ENCODE results near the gene FBXW9. TPM values are rescaled to one million over a fixed set of nuclear protein-coding genes. Genes with fewer than 3 reads are reported as not detected.
"Not testable (repeated sequence)": the region's sequence is repeated elsewhere in the genome, so short reads cannot be mapped to it uniquely, and the experiment has no call there.

The FBXW9 gene
- total and polyA plus RNA-seq, 12 donors = 1.2 to 4.6 (median 2.1) TPM

DNA sequence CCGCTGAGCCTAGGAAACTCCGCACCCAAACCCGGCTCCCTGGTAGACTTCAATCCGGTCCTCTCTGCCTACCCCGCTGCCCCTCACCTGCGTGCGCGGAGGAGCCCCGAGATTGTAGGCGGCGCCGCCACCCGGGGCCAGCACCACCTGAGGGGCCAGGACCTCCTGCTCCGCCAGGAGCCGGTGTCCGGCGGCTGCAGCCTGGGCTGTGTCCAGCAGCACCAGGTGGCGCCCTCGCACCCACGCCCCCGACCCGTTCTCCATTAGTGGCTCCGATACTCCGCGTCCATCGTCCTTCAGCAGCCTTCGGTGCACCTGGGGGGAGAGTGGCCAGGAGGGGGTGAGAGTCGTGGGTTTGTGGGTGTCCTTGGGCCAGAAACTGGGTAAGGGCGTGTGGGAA, 48.3 kb downstream of the FBXW9 start:
- TF ChIP-seq, protein P1, sequence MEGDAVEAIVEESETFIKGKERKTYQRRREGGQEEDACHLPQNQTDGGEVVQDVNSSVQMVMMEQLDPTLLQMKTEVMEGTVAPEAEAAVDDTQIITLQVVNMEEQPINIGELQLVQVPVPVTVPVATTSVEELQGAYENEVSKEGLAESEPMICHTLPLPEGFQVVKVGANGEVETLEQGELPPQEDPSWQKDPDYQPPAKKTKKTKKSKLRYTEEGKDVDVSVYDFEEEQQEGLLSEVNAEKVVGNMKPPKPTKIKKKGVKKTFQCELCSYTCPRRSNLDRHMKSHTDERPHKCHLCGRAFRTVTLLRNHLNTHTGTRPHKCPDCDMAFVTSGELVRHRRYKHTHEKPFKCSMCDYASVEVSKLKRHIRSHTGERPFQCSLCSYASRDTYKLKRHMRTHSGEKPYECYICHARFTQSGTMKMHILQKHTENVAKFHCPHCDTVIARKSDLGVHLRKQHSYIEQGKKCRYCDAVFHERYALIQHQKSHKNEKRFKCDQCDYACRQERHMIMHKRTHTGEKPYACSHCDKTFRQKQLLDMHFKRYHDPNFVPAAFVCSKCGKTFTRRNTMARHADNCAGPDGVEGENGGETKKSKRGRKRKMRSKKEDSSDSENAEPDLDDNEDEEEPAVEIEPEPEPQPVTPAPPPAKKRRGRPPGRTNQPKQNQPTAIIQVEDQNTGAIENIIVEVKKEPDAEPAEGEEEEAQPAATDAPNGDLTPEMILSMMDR (IDR thresholded peaks at IDR 0.05) = peak in 6 of 9 donors; percentile 21 to 44 (median 36)
- intact Hi-C loops (cut with DNase I) = no loop called here
- peaks cover 0 to 34% (median 0%) of the 10 kb centered on the region in 9 donors for H3K36me3 ChIP-seq
- 8 to 15% methylated on average over 29 of the region's 29 CpGs for WGBS, 2 donors
- no peaks in the 10 kb centered on the region for H3K27me3 ChIP-seq
- no peak overlapping the region for H3K27ac ChIP-seq
- ATAC-seq = peak; percentile 34 to 75 (median 54)
- no peak for DNase-seq
- no peaks in the 10 kb centered on the region for H3K9me3 ChIP-seq
- peak overlapping the region in 8 of 10 donors; percentile 22 to 44 (median 32) for H3K4me3 ChIP-seq
- peaks cover 7 to 15% (median 11%) of the 10 kb centered on the region in 9 donors for H3K4me1 ChIP-seq

DNA sequence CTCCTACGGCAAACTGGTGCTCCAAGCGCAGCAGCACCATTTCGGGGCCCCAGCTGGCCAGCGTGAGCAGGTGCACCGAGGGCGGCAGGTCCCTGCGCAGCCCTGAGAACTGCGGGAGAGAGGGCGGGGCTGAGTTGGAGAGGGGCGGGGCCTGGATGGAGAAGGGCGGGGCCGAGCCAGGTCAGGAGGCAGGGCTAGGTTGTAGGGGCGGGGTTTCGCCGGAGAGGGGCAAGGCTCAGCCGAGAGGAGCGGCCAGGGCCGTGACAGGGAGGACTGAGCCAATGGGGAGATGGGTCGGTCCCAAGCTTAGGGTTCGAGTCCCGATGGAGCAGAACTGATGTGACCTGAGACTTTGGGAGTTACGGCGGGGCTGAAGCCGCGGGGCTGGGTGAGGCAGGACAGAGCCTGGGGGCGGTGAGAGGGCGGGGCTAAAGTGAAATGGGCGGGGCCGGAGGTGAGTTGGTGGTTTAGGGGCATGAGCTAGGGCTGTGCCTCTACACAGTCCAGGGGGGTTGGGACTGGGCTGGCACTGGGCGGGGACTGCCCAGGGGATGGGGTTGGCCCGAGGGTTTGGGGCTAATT, 48.9 kb downstream of the FBXW9 start:
- H3K27me3 ChIP-seq = no peaks in the 10 kb centered on the region
- intact Hi-C loops (cut with DNase I) = no loop called here
- DNase-seq = peak in 1 of 2 donors; percentile 72
- no peaks in the 10 kb centered on the region for H3K9me3 ChIP-seq
- peak overlapping the region in 8 of 10 donors; percentile 22 to 44 (median 32) for H3K4me3 ChIP-seq
- no peak overlapping the region for H3K27ac ChIP-seq
- 15 to 16% methylated on average over 30 to 31 of the region's 31 CpGs for WGBS, 2 donors
- H3K36me3 ChIP-seq = peaks cover 0 to 29% (median 0%) of the 10 kb centered on the region in 9 donors
- TF ChIP-seq, protein P1 (IDR thresholded peaks at IDR 0.05) = no peak
- peaks cover 7 to 15% (median 11%) of the 10 kb centered on the region in 9 donors for H3K4me1 ChIP-seq
- ATAC-seq = peak; percentile 63 to 91 (median 86)

DNA sequence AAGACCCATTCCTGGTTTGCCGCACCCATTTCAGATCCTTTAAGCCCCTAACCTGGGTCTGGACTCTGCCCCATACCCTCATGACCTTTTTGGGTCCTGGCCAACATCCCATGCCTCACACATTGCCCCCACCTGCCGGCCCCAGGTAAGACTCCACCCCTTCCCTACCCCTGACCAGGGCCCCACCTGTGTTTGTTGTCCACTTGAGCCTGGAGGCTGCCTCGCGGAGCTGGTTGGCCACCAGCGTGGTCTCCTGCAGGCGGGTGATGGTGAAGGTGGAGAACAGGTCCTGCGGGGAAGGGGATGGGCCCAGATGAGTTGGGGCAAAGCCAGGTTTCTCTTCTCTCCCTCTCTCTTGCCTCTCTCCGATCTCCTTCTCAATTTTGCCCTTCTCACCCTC, 49.4 kb downstream of the FBXW9 start:
- intact Hi-C loops (cut with DNase I) = no loop called here
- WGBS, 2 donors = 78 to 79% methylated on average over 8 of the region's 8 CpGs
- no peak overlapping the region for H3K27ac ChIP-seq
- DNase-seq = no peak
- ATAC-seq = no peak
- H3K4me3 ChIP-seq = no peak overlapping the region
- TF ChIP-seq, protein P1 (IDR thresholded peaks at IDR 0.05) = no peak
- H3K36me3 ChIP-seq = peaks cover 0 to 26% (median 0%) of the 10 kb centered on the region in 9 donors
- peaks cover 7 to 15% (median 11%) of the 10 kb centered on the region in 9 donors for H3K4me1 ChIP-seq
- no peaks in the 10 kb centered on the region for H3K27me3 ChIP-seq
- no peaks in the 10 kb centered on the region for H3K9me3 ChIP-seq

DNA sequence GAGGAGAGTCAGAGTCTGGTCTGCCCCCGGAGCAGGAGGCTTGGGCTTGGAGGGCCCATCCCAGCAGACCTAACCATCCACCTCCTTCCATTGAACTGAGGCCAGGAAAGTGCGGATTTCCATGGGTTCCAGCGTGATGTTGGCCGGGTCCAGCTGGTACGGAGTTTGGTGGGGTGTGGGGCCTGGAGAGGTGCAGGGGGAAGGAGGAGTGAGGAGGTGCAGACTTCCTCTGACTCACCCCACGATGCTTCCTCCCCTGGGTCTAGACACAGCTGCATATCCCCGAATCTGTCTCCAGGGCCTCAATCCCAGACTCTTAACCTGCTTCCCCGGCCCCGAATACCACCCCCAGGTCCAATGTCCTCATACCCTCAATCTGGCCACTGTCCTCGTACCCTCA, 49.9 kb downstream of the FBXW9 start:
- TF ChIP-seq, protein P1 (IDR thresholded peaks at IDR 0.05) = no peak
- no peak overlapping the region for H3K27ac ChIP-seq
- H3K9me3 ChIP-seq = no peaks in the 10 kb centered on the region
- intact Hi-C loops (cut with DNase I) = no loop called here
- ATAC-seq (no peak), DNase-seq (no peak)
- H3K4me3 ChIP-seq = no peak overlapping the region
- H3K36me3 ChIP-seq = peaks cover 0 to 21% (median 0%) of the 10 kb centered on the region in 9 donors
- H3K4me1 ChIP-seq = peaks cover 7 to 15% (median 11%) of the 10 kb centered on the region in 9 donors
- 85 to 91% methylated on average over 10 of the region's 10 CpGs for whole genome bisulfite sequencing, 2 donors
- H3K27me3 ChIP-seq = no peaks in the 10 kb centered on the region

DNA sequence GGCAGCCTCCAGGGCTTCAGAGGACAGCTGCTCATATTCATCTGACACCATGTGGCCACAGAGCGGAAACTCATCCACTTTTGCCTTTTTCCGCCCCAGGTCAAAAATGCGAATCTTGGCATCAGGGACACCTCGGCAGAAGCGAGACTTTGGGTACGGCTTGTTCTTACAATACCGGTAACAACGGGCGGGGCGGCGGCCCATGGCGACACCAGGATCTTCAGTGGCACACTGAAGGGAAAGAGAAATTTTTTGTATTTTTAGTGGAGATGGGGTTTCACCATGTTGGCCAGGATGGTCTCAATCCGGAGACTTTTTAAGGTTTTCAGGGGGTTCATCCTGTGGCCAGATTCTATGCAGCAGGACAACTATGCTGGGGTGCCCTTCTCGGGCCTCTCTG, 52.7 kb downstream of the FBXW9 start:
- ATAC-seq; intact Hi-C loops (cut with DNase I); H3K27me3 ChIP-seq; H3K27ac ChIP-seq; H3K9me3 ChIP-seq; H3K4me3 ChIP-seq; DNase-seq: not testable (repeated sequence)
- Histone ChIP-seq H3K36me3 (peaks cover 0 to 13% (median 0%) of the 10 kb centered on the region in 9 donors), H3K4me1 (peaks cover 7 to 26% (median 20%) of the 10 kb centered on the region in 9 donors)
- 95 to 96% methylated on average over 14 of the region's 14 CpGs for WGBS, 2 donors

All from heart right ventricle (tissue), 16 donors.